GDM1 (cell line): ENCODE results near the gene NPEPPS.
"Not testable (repeated sequence)": the region's sequence is repeated elsewhere in the genome, so short reads cannot be mapped to it uniquely, and the experiment has no call there.

Experiments used
- DNase-seq: peaks from one replicate; lab custom pipeline; 2025; lab: John Stamatoyannopoulos, UW

The NPEPPS gene, protein sequence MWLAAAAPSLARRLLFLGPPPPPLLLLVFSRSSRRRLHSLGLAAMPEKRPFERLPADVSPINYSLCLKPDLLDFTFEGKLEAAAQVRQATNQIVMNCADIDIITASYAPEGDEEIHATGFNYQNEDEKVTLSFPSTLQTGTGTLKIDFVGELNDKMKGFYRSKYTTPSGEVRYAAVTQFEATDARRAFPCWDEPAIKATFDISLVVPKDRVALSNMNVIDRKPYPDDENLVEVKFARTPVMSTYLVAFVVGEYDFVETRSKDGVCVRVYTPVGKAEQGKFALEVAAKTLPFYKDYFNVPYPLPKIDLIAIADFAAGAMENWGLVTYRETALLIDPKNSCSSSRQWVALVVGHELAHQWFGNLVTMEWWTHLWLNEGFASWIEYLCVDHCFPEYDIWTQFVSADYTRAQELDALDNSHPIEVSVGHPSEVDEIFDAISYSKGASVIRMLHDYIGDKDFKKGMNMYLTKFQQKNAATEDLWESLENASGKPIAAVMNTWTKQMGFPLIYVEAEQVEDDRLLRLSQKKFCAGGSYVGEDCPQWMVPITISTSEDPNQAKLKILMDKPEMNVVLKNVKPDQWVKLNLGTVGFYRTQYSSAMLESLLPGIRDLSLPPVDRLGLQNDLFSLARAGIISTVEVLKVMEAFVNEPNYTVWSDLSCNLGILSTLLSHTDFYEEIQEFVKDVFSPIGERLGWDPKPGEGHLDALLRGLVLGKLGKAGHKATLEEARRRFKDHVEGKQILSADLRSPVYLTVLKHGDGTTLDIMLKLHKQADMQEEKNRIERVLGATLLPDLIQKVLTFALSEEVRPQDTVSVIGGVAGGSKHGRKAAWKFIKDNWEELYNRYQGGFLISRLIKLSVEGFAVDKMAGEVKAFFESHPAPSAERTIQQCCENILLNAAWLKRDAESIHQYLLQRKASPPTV

DNA sequence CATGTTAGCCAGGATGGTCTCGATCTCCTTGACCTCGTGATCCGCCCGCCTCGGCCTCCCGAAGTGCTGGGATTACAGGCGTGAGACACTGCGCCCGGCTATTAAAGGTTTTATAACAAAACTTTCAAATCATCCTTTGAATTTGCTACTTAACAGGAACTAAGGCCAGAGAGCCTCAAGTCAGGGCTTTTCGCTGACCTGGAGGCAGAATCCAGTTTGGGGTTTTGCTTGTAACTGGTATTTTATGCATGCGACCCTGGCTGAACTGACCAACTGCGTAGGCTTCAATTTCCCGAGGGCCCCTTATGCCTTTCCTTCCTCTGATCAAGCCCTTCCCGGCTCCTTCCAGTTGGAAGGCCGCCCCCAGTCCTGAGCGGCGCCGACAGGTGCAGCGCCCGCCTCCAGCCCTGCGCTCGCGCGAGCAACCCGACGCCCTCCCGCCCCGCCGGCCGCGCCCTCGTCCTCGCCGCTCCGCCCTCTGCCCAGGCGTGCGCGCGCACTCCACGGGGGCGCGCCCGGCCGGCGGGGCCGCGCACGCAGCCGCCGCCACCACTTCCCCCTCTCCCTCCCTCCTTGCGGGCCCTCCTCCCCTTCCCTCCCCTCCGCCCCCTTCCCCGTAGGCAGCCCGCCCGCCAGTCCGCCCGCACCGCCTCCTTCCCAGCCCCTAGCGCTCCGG, at the start of gene NPEPPS:
Gene NPEPPS (plus strand): TSS at position 552 of the 676 bp plus-strand sequence. CDS start 193 bp downstream, outside the sequence.
- DNase-seq: peak; percentile 91

DNA sequence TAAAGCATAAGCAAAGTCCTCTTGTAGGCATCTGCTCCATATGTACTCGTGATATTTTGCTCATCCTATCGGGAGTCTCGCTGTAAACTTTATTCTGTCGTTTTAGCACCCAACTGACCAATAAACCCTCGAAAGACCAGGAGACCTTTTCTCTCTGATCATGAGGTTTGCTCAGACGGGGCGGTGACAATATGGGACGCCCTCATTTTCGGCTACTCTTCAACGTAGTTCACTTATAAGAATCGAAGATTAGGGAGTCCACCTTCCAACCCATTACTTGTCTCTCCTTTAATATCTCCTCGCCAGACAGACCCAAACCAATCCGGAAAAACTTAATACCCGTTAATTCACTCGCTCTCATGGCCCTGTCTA, 39.1 kb upstream of the NPEPPS start:
- DNase-seq: not testable (repeated sequence)

DNA sequence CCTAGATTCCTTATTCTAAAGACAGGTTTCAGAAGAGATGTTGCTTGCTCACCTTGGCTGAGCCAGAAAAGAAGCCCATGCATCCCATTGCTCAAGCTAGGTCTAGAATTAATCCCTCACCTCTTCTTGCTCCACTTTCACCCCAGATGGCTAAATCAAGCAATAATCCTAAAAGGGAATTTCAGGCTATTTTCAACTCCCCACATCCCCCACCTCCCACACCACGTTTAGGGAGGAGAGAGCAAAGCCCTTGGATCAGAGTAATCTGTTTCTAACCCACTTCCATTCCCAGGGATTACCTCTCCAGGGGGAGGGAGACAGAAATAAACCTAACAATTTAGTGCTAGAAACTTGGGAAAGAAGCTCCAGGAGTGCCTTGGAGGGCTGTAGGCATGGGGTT, 31.8 kb upstream of the NPEPPS start:
- DNase-seq: not testable (repeated sequence)

DNA sequence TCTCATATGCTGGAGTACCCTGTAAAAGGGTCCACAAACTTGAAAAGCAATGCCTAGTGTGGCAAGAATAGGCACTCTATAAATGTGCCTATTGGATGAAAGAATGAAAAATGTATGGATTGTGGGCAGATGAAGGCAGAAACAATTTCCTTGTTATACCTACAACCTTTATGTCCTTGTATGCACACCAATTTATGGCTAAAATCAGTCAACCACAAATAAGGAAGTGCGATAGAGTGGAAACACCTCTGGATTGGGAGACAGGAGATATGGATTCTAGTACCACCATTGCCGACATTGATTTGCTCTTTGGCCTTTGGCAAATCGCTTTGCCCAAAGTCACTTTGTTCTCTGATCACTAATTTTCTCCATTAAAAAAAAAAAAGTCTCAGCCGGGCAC, 31.4 kb upstream of the NPEPPS start:
- DNase-seq: not testable (repeated sequence)

DNA sequence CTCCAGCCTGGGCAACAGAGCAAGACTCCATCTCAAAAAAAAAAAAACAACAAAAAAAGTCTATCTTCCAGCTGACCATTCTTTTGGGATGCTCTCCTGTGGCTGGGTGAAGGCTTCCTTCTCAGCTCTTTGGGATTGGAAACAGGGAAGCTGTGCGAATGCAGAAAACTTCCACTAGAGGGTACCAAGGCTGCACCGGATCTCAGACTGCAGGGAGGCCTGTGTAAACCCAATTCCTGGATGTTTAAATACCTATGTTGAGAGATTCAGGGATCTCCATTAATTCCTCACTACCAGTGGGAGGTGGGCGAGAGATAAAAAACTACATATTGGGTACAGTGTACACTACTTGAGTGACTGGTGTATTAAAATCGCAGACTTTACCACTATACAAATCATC, 30.3 kb upstream of the NPEPPS start:
- DNase-seq: not testable (repeated sequence)

DNA sequence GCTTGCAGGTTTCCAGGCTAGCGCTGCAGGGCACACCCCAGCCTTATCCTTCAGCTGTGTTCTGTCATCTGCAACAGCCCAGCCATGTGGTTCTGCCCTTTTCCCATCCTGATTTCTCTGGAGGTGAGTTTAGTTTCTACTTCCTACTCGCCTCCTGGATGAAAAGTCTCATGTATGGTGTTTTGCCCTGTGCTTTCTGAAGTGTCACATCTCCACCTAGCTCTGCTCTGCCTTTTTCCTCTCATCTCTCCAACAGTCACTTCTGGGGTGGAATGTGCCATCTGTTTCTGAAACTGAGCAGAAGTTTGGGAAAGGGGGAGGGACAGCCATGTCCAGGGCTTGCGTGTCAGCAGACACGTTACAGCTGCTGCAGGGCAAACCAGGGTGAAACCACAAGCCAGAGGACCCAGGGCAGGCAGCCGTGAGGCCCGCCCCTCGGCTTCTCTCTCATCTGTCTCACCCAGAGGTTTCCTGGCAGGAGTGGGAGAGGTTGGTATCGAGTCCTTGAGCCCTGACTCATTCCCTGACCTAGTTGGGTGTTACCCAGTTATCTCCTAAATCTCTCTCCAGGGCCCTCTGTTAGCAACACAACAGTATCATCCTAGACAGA, 28.7 kb upstream of the NPEPPS start:
- not testable (repeated sequence) for DNase-seq

DNA sequence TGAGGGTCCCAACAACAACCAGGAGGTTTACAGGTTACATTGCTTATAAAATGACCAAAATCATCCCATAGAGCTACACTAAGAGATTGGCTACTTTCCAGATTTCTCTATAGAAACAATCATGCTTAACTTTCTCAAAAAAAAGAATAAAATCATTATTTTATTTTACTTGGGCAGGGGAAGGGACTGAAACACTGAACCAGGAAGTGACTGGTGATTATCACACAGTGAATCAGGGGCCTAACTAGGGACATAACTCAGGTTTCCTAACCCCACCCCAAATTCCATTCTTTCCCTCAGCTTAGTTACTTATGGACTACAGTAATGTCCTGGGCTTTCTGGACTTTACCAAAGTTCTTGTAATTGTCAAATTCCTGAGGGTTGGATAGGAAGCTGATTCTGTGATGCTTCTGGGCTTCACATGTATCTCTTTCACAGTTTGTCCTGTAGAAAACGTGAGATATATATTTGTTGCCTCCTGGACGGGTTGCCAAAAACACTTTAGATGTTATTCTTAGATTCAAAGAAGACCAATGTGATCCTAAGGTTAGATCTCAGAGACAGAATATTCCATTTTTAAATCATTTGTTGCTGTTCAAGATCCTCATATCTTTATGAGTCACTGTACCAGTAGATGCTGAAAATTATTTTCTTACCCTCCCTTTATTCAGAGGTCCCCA, 28.0 kb upstream of the NPEPPS start:
- not testable (repeated sequence) for DNase-seq

DNA sequence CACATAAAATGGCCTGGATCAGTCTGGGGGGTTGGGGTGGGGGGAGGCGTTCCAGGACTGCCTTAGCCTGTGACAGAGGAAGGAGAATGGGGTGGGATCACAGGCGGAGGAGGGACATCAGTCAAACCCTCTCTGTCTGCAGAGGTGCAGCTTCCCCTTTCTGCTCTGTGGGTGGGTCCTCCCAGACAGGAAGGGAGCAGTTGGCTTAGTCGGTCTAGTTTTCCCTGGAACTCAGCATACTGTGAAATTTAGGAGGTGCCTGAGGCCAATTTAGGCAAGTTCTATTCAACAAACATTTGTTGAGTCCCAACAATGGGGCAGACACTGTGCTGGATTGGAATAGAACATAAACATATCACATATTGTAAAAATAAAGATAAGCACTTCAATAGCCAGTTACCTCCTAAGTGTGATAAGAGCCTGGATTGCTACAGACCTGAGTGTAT, 19.2 kb upstream of the NPEPPS start:
- DNase-seq: peak; percentile 61

DNA sequence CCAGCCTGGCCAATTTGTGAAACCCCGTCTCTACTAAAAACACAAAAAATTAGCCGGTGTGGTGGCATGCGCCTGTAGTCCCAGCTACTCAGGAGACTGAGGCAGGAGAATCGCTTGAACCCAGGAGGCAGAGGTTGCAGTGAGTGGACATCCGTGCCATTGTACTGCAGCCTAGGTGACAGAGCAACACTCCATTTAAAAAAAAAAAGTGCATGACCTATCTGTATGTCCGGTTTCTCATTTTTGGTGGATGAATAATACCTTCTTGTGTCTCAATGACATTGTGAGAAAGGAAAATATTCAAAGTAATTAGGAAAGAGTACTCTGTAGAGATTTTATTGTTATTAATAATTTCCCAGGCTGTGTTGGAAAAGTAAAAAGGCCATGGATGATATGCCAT, 17.6 kb upstream of the NPEPPS start:
- DNase-seq: not testable (repeated sequence)

DNA sequence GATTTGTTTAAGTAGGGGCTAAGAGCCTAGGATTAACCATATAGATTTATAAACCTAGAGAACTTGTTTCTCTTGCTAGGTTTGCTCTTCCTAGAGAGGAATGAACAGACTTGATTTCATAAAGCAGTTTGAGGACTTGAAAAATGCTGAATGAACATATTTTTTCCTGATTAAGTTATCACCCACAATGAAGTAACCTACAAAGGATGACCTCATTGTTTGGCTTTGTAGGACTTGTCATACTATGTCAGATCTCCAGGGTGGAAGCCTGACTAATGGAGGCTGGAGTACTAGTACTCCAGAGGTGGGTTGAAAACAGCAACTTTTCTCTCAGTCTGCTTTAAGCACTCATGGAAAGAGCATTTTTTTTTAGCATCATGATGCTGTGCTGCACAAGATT, 12.0 kb upstream of the NPEPPS start:
- not testable (repeated sequence) for DNase-seq

DNA sequence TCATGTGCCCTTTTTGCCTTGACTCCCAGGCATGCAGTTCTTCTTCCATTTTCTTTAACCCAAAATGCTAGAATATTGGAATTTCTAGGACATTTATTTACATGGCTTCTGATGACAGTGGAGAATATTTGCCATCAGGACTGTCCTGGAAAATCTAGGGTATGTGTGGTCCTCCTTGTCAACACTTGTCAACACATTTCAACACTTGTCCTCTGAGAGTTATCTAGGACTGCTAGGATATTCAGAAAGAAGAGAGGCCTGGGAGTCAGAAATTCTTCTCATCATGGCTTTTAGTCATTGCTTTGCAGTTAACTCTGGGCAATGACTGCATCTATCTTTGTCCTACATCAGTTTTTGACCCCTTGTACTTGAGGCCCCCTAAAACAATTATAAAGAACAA, 11.5 kb upstream of the NPEPPS start:
- DNase-seq: not testable (repeated sequence)

DNA sequence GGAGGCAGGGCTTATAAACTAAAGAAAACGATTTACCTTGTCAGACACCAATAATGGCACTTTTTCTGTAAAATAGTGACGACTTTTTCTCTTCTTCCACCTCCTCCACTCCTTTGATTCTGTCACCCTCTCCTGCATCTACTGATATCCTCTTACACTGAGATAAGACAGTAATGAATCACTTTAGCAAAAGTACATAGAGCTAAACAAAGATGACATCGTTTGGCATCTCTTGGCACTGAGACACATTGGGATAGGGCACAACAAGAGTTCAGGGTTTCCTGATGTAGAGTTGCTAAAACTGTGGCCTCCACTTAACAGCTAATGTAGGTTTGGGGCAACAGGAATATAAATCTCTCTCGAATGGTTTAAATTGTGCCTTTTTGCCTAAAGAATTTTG, 10.6 kb upstream of the NPEPPS start:
- DNase-seq: not testable (repeated sequence)

DNA sequence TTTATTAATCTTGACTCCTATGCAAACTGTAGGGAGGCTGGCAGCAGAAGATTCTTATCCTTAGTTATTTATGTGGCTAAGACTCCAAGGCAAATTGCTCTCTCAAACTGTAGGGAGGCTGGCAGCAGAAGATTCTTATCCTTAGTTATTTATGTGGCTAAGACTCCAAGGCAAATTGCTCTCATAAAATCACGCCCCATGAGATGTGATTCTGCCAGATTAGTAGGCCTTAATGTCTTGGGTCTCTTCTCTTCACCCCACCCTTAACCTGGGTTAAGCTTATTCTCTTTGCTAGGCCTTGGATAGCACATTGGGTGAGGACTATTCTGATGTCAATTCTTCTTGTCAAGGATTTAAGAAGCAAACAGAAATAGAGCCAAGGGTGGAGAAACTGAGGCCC, 9.5 kb upstream of the NPEPPS start:
- DNase-seq: not testable (repeated sequence)

DNA sequence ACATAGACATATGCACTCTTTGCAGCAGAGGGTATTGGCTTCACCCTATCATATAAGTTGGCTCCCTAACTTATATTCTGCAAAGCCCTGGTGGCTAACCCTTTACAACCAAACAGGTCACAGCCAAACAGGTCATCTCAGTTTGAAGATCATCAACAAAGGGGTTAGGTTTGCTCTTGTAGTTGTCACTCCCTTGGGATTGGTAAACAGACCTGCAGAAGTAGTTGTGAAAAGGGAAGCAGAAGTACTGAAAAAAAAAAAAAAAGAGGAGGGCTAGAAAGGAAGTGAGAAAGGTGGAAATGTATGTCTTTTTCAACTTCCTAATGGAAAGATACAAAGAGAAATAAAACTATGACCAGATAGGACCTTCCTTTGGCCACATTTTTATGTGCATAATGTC, 8.6 kb upstream of the NPEPPS start:
- not testable (repeated sequence) for DNase-seq

DNA sequence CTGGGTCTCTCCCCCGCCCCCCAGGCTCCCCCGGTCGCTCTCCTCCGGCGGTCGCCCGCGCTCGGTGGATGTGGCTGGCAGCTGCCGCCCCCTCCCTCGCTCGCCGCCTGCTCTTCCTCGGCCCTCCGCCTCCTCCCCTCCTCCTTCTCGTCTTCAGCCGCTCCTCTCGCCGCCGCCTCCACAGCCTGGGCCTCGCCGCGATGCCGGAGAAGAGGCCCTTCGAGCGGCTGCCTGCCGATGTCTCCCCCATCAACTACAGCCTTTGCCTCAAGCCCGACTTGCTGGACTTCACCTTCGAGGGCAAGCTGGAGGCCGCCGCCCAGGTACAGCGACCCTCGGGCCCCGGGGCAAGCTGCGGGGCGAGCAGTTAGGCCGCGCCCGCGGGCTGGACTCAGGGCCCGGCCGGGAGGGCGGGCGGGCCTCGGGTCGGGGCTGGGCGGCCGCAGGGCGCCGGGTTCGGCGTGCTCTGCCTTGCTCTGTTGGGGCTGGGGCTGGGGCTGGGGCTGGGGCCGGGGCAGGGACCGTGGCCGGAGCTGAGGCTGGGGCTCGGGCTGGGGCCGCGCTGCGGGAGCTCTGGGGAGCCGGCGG, 419 bp downstream of the NPEPPS start:
- DNase-seq: not testable (repeated sequence)

DNA sequence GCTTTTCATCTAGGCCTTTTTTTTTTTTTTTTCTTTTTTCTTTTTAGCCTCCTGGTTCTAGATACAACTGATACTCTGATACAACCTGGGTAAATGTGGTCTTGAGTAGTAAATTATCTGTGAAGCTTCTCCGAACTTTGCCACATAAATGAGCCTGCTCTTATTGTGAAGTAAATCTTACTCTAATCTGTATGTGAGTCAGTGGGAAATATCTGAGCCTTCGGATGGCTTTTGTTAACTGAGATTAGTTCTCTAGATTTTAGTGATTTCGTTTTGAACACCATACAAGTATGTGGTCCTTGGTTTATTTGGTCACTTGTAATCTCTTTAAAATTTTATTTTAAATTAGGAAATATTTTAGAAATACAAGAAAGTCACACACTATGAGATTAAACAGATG, 8.2 kb downstream of the NPEPPS start:
- DNase-seq: not testable (repeated sequence)

DNA sequence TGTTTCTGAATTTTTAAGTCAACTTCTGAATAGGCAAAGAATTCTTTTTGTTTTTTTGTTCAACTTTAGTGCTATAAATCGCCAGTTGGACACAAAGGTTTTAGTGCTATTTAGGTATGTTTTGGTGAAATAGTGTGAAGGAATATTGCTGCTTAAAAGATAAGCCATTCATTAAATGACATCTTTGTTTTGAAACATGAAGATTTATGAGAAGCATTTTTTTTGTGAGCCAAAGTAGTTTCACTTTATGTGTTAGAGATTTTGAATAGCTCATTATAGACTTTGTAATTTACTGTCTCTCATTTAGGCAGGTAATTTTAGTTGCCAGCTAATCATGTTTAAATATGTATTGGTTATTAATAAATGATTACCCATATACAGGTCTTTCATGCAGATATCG, 10.8 kb downstream of the NPEPPS start:
- not testable (repeated sequence) for DNase-seq

DNA sequence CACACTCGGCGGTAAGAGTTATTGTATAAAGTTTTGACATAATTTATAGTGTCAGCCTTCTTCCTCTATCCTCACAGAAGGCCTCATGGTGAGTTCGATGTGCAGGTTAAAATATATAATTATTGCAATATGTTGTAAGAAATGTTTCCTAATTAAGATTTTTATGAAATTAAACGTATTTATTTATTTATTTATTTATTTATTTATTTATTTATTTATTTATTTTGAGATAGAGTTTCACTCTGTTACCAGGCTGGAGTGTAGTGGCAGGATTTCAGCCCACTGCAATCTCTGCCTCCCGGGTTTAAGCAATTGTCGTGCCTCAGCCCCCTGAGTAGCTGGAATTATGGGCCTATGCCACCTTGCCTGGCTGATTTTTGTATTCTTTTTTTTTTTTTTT, 13.4 kb downstream of the NPEPPS start:
- not testable (repeated sequence) for DNase-seq

DNA sequence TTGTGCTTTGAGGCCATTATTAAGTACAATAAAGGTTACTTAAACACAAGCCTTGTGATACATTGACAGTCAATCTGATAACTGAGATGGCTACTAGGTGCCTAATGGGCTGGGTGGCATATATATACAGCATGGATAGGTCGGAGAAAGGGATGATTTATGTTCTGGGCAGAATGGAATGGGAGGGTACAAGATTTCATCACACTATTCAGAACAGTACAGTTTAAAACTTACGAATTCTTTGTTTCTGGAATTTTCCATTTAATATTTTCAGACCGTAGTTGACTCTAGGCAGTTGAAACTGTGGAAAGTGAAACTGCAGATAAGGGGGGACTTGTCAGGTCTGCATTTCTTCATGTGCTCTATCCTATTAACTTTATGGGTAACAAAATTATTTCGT, 23.8 kb downstream of the NPEPPS start:
- DNase-seq: not testable (repeated sequence)

DNA sequence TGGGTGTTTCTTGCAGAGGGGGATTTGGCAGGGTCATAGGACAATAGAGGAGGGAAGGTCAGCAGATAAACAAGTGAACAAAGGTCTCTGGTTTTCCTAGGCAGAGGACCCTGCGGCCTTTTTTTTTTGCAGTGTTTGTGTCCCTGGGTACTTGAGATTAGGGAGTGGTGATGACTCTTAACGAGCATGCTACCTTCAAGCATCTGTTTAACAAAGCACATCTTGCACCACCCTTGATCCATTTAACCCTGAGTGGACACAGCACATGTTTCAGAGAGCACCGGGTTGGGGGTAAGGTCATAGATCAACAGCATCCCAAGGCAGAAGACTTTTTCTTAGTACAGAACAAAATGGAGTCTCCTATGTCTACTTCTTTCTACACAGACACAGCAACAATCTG, 25.2 kb downstream of the NPEPPS start:
- DNase-seq: not testable (repeated sequence)
